Transverse colon (tissue), 4 donors: Measurements from ENCODE around the gene CERK.

Source experiments
- POLR2AphosphoS5 ChIP-seq, 3 donors: sonication (generic); formaldehyde crosslinking; IDR thresholded peaks; one replicate each; pipeline ENCODE4 v1.6.1; 2016; ENCODE audit warnings: antibody characterized with exemption in 3 of 3
- TF ChIP-seq, protein P1 (sequence below), 5 experiments: fragments of 200-600 bp in 3 of 5; fragments of 450-650 bp in 2 of 5; sonication (generic) in 3 of 5; IDR thresholded peaks; 1 replicate in 2 of 5; 2 replicates in 3 of 5; pipeline ENCODE4 v1.5.1; 2016 to 2017; ENCODE audit warnings: antibody characterized with exemption in 5 of 5, inconsistent platforms in 3 of 5, mild to moderate bottlenecking in 2 of 5, moderate library complexity in 1 of 5

DNA sequence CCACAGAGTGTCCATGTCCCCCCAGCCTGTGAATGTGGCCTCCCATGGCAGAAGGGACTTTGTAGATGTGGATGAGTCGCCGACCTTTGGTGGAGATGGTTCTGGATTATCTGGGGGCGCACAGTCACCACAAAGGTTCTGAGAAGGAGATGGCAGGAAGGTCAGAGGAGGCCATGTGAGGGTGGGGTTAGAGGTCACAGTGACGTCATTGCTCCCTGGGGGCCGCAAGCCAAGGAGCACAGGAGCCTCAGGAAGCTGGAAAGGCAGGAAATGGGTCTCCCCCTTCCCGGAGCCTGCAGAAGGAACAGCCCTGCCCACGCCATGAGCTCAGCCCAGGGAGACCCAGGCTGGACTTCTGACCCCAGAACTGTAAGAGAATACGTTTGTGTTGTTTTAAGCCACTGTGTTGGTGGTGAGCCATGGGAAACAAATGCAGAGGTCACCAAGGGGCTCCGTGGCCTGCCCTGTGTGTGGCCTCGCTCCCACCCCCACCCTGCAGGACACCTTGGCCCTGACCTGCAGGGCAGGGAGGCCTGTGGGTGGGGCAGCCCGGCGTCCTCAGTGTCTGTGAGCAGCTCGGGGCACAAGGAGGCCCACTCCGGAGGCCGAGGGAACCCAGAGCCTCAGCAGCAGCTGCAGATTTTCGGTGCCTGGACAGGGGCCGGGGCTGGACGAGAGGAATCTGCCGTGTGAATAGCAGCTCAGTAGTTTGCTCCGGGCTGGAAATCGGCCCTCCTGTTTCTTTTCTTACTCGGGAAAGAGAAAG lies 85.8 kb downstream of the CERK start:
- TF ChIP-seq, protein P1, sequence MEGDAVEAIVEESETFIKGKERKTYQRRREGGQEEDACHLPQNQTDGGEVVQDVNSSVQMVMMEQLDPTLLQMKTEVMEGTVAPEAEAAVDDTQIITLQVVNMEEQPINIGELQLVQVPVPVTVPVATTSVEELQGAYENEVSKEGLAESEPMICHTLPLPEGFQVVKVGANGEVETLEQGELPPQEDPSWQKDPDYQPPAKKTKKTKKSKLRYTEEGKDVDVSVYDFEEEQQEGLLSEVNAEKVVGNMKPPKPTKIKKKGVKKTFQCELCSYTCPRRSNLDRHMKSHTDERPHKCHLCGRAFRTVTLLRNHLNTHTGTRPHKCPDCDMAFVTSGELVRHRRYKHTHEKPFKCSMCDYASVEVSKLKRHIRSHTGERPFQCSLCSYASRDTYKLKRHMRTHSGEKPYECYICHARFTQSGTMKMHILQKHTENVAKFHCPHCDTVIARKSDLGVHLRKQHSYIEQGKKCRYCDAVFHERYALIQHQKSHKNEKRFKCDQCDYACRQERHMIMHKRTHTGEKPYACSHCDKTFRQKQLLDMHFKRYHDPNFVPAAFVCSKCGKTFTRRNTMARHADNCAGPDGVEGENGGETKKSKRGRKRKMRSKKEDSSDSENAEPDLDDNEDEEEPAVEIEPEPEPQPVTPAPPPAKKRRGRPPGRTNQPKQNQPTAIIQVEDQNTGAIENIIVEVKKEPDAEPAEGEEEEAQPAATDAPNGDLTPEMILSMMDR (IDR thresholded peaks at IDR 0.05) = no peak
- TF ChIP-seq POLR2AphosphoS5 (IDR thresholded peaks at IDR 0.05) = peak in 1 of 3 donors; percentile 7
